H9 (cell line): ENCODE measurements around the gene ICE1. TPM values are rescaled to one million over a fixed set of nuclear protein-coding genes. Genes with fewer than 3 reads are reported as not detected.

Experiments used
- DNase-seq: peaks from one replicate; pipeline ENCODE4 v3.0.0-alpha.2; 2017
- H2AFZ ChIP-seq: one replicate; pipeline ENCODE4 v1.6.1; 2013; ENCODE audit warnings: mild to moderate bottlenecking, low read length, control low read depth, moderate library complexity
- H2AK5ac ChIP-seq: 2 replicates; pipeline ENCODE4 v1.6.1; 2013; ENCODE audit warnings: low read length, control low read depth, mixed read lengths; ENCODE audit not compliant: insufficient read length
- H2BK120ac ChIP-seq: one replicate; pipeline ENCODE4 v1.6.1; 2013; ENCODE audit warnings: low read depth, mild to moderate bottlenecking, low read length, control low read depth, inconsistent platforms; ENCODE audit not compliant: poor library complexity, severe bottlenecking
- H2BK12ac ChIP-seq: 2 replicates; pipeline ENCODE4 v1.6.1; 2013; ENCODE audit warnings: low read length, control low read depth, mixed read lengths, low read depth; ENCODE audit not compliant: insufficient read length
- H2BK15ac ChIP-seq: 2 replicates; pipeline ENCODE4 v1.6.1; 2013; ENCODE audit warnings: low read depth, low read length, control low read depth
- H2BK20ac ChIP-seq: one replicate; pipeline ENCODE4 v1.6.1; 2013; ENCODE audit warnings: low read depth, mild to moderate bottlenecking, low read length, control low read depth, inconsistent platforms; ENCODE audit not compliant: poor library complexity, severe bottlenecking
- H2BK5ac ChIP-seq: 2 replicates; pipeline ENCODE4 v1.6.1; 2013; ENCODE audit warnings: low read length, control low read depth, mixed read lengths; ENCODE audit not compliant: insufficient read length
- H3K14ac ChIP-seq: 2 replicates; pipeline ENCODE4 v1.6.1; 2013; ENCODE audit warnings: low read length, control low read depth; ENCODE audit not compliant: insufficient read depth
- H3K18ac ChIP-seq: 2 replicates; pipeline ENCODE4 v1.6.1; 2013; ENCODE audit warnings: low read depth, mild to moderate bottlenecking, mixed read lengths, low read length, control low read depth; ENCODE audit not compliant: insufficient read length
- H3K23ac ChIP-seq: 2 replicates; pipeline ENCODE4 v1.6.1; 2013; ENCODE audit warnings: low read length, control low read depth, mixed read lengths, low read depth; ENCODE audit not compliant: insufficient read length
- H3K23me2 ChIP-seq: 2 replicates; pipeline ENCODE4 v1.6.1; 2013; ENCODE audit warnings: low read depth, mild to moderate bottlenecking, mixed read lengths, low read length, control low read depth; ENCODE audit not compliant: insufficient read length, poor library complexity, severe bottlenecking
- H3K27ac ChIP-seq: 2 replicates; pipeline ENCODE4 v1.5.1; 2013; ENCODE audit warnings: low read length, control low read depth, mixed read lengths, low read depth; ENCODE audit not compliant: insufficient read length
- H3K27me3 ChIP-seq: 2 replicates; pipeline ENCODE4 v1.6.1; 2013; ENCODE audit warnings: low read length, control low read depth, inconsistent platforms; ENCODE audit not compliant: insufficient read depth
- H3K4ac ChIP-seq: 2 replicates; pipeline ENCODE4 v1.6.1; 2013; ENCODE audit warnings: low read depth, mild to moderate bottlenecking, control low read depth, inconsistent platforms, low read length, moderate library complexity
- H3K4me1 ChIP-seq: 2 replicates; pipeline ENCODE4 v1.6.1; 2013; ENCODE audit warnings: low read length, control low read depth, inconsistent platforms; ENCODE audit not compliant: insufficient read depth
- H3K4me2 ChIP-seq: 2 replicates; pipeline ENCODE4 v1.6.1; 2013; ENCODE audit warnings: low read length, control low read depth, mixed read lengths; ENCODE audit not compliant: insufficient read length, insufficient read depth
- H3K56ac ChIP-seq: 2 replicates; pipeline ENCODE4 v1.6.1; 2013; ENCODE audit warnings: low read depth, mild to moderate bottlenecking, mixed read lengths, low read length, control low read depth; ENCODE audit not compliant: insufficient read length
- H3K79me1 ChIP-seq: 2 replicates; pipeline ENCODE4 v1.6.1; 2013; ENCODE audit warnings: low read depth, mild to moderate bottlenecking, moderate library complexity, low read length, control low read depth, inconsistent platforms; ENCODE audit not compliant: insufficient read depth, poor library complexity, severe bottlenecking
- H3K79me2 ChIP-seq: 2 replicates; pipeline ENCODE4 v1.6.1; 2013; ENCODE audit warnings: low read length, control low read depth, inconsistent platforms; ENCODE audit not compliant: insufficient read depth
- H3K9ac ChIP-seq: 2 replicates; pipeline ENCODE4 v1.6.1; 2013; ENCODE audit warnings: low read length, control low read depth, mixed read lengths; ENCODE audit not compliant: insufficient read length; ENCODE audit errors: extremely low read depth
- H3K9me3 ChIP-seq: one replicate; pipeline ENCODE4 v1.6.1; 2013; ENCODE audit warnings: low read depth, low read length, inconsistent platforms; ENCODE audit not compliant: control insufficient read depth
- H3T11ph ChIP-seq: one replicate; pipeline ENCODE4 v1.6.1; 2013; ENCODE audit warnings: mild to moderate bottlenecking, low read length, control low read depth, inconsistent platforms
- H4K20me1 ChIP-seq: one replicate; pipeline ENCODE4 v1.6.1; 2013; ENCODE audit not compliant: control insufficient read depth, insufficient read length, insufficient read depth
- H4K5ac ChIP-seq: 2 replicates; pipeline ENCODE4 v1.6.1; 2013; ENCODE audit warnings: low read depth, mild to moderate bottlenecking, mixed read lengths, low read length, control low read depth; ENCODE audit not compliant: insufficient read length
- H4K8ac ChIP-seq: replicated peaks from 2 replicates; pipeline ENCODE4 v1.6.1; 2013; ENCODE audit warnings: low read length, control low read depth, mixed read lengths, low read depth; ENCODE audit not compliant: insufficient read length
- H4K91ac ChIP-seq: 2 replicates; pipeline ENCODE4 v1.6.1; 2013; ENCODE audit warnings: low read depth, mild to moderate bottlenecking, moderate library complexity, mixed read lengths, low read length, control low read depth; ENCODE audit not compliant: insufficient read length
- H3K27ac Mint-ChIP-seq, 3 experiments: 2 replicates in 2 of 3; 3 replicates in 1 of 3; pipeline ENCODE4 v1.8.0; 2020 to 2021; ENCODE audit warnings: mixed read lengths in 3 of 3, mild to moderate bottlenecking in 1 of 3, moderate library complexity in 1 of 3
- H3K27me3 Mint-ChIP-seq: 2 replicates; pipeline ENCODE4 v1.8.0; 2021; ENCODE audit warnings: low read depth, mild to moderate bottlenecking, moderate library complexity, mixed read lengths
- H3K36me3 Mint-ChIP-seq, 3 experiments: 2 replicates in 2 of 3; 3 replicates in 1 of 3; pipeline ENCODE4 v1.8.0; 2020 to 2021; ENCODE audit warnings: low read depth in 3 of 3, mixed read lengths in 3 of 3; ENCODE audit not compliant: insufficient read depth in 1 of 3
- H3K4me1 Mint-ChIP-seq, 2 experiments: 2 replicates each; pipeline ENCODE4 v1.8.0; 2020; ENCODE audit warnings: mixed read lengths in 2 of 2
- H3K4me3 Mint-ChIP-seq, 2 experiments: 2 replicates in 1 of 2; 3 replicates in 1 of 2; pipeline ENCODE4 v1.8.0; 2020 to 2021; ENCODE audit warnings: mild to moderate bottlenecking in 2 of 2, mixed read lengths in 2 of 2, moderate library complexity in 1 of 2
- H3K9me3 Mint-ChIP-seq, 2 experiments: 2 replicates in 1 of 2; 3 replicates in 1 of 2; pipeline ENCODE4 v1.8.0; 2020; ENCODE audit warnings: mild to moderate bottlenecking in 2 of 2, mixed read lengths in 2 of 2, moderate library complexity in 1 of 2
- CTCF ChIP-seq: fragments of 200-600 bp; sonication (generic); conservative IDR thresholded peaks from 3 replicates; pipeline ENCODE4 v1.8.0; 2021; ENCODE audit warnings: antibody characterized with exemption, mild to moderate bottlenecking
- WGBS: extraction: QIAGEN DNeasy Blood & Tissue Kit; methylation state at CpG from one replicate; pipeline ENCODE4 v1.1.7; 2013; ENCODE audit warnings: missing lambda C conversion rate, low lambda C conversion rate, mixed read lengths; ENCODE audit not compliant: insufficient read length; ENCODE audit errors: extremely low coverage; 5-methylcytosine and 5-hydroxymethylcytosine counted together
- total RNA-seq: library from RNA; stranded (reverse); gene quantifications from 2 replicates; pipeline ENCODE4 v1.2.1, GENCODE V29; 2021

Gene ICE1
- total RNA-seq, 1 experiment from 2014 or later, result 45.1 TPM

GRCh38 chr5:5481633-5482032 lies 59.2 kb downstream of the ICE1 start:
- H3K18ac ChIP-seq, result no peak overlapping the region
- H3K27me3 ChIP-seq, result no peaks in the 10 kb centered on the region
- no peaks in the 10 kb centered on the region for H3K9me3 Mint-ChIP-seq
- H2BK5ac ChIP-seq, result no peak overlapping the region
- H3K36me3 Mint-ChIP-seq, result peaks cover 23 to 45% (median 42%) of the 10 kb centered on the region in 3 experiments; a peak in 6 of 7 replicates
- H3K23ac ChIP-seq, result no peak overlapping the region
- no peak overlapping the region for H2BK120ac ChIP-seq
- H4K5ac ChIP-seq, result no peak overlapping the region
- no peaks in the 10 kb centered on the region for H3K4me1 ChIP-seq
- no peak for TF ChIP-seq CTCF
- no peak overlapping the region for H4K8ac ChIP-seq
- H3K27ac ChIP-seq, result no peak overlapping the region
- H3K4me1 Mint-ChIP-seq, result peaks cover 13 to 16% of the 10 kb centered on the region in 2 experiments
- H3T11ph ChIP-seq, result no peak overlapping the region
- H3K56ac ChIP-seq, result no peak overlapping the region
- H3K79me1 ChIP-seq, result no peaks in the 10 kb centered on the region
- H3K79me2 ChIP-seq, result no peaks in the 10 kb centered on the region
- no peak overlapping the region for H3K27ac Mint-ChIP-seq
- no peak overlapping the region for H3K4ac ChIP-seq
- H2BK20ac ChIP-seq, result no peak overlapping the region
- no peaks in the 10 kb centered on the region for H3K23me2 ChIP-seq
- no peak overlapping the region for H4K91ac ChIP-seq
- no peak overlapping the region for H3K9ac ChIP-seq
- H3K14ac ChIP-seq, result no peak overlapping the region
- no peak overlapping the region for H2AFZ ChIP-seq
- no peak overlapping the region for H3K4me3 Mint-ChIP-seq
- no peak overlapping the region for H2BK15ac ChIP-seq
- H2BK12ac ChIP-seq, result no peak overlapping the region
- no peak overlapping the region for H3K4me2 ChIP-seq
- WGBS, result no CpG with 5 or more reads among the region's 4 CpGs
- H3K9me3 ChIP-seq, result no peaks in the 10 kb centered on the region
- H3K27me3 Mint-ChIP-seq, result no peaks in the 10 kb centered on the region
- no peaks in the 10 kb centered on the region for H4K20me1 ChIP-seq
- H2AK5ac ChIP-seq, result no peak overlapping the region
- DNase-seq, result no peak
